Bronchial epithelial cell (primary cell): ENCODE results near the gene LARGE2. TPM values are rescaled to one million over a fixed set of nuclear protein-coding genes. Genes with fewer than 3 reads are reported as not detected.

Experiments
- DNase-seq: peaks from one replicate; pipeline ENCODE4 v3.0.0-alpha.2; 2010; ENCODE audit warnings: low read depth
- FAIRE-seq: peaks from 2 replicates; lab custom pipeline; 2011; peaks lifted over from hg19 to GRCh38; lab: Jason Lieb, UNC
- H3K27me3 ChIP-seq: 2 replicates; pipeline ENCODE4 v1.5.1; 2011; ENCODE audit warnings: low read length; ENCODE audit not compliant: control insufficient read depth, insufficient read depth
- H3K36me3 ChIP-seq: 2 replicates; pipeline ENCODE4 v1.5.1; 2011; ENCODE audit warnings: low read length; ENCODE audit not compliant: control insufficient read depth, insufficient read depth
- H3K4me3 ChIP-seq: 2 replicates; pipeline ENCODE4 v1.5.1; 2011; ENCODE audit warnings: mild to moderate bottlenecking, low read depth, low read length, control low read depth
- total RNA-seq: library from RNA; depleted of rRNA; stranded (reverse); fragments of >200 nt; gene quantifications from 2 replicates; pipeline ENCODE4 v1.2.1, GENCODE V29; 2014
- TF ChIP-seq, protein P1 (sequence below): IDR thresholded peaks from 2 replicates; pipeline ENCODE4 v1.5.1; 2011; ENCODE audit warnings: mild to moderate bottlenecking, moderate library complexity, low read length, control low read depth, inconsistent platforms; ENCODE audit not compliant: insufficient read depth, severe bottlenecking

The LARGE2 gene
- total RNA-seq, 1 donor from 2014 or later, result 4.5 TPM

GRCh38 chr11:45973601-45974000, 51.1 kb downstream of the LARGE2 start:
- no peaks in the 10 kb centered on the region for H3K27me3 ChIP-seq
- TF ChIP-seq, protein P1, sequence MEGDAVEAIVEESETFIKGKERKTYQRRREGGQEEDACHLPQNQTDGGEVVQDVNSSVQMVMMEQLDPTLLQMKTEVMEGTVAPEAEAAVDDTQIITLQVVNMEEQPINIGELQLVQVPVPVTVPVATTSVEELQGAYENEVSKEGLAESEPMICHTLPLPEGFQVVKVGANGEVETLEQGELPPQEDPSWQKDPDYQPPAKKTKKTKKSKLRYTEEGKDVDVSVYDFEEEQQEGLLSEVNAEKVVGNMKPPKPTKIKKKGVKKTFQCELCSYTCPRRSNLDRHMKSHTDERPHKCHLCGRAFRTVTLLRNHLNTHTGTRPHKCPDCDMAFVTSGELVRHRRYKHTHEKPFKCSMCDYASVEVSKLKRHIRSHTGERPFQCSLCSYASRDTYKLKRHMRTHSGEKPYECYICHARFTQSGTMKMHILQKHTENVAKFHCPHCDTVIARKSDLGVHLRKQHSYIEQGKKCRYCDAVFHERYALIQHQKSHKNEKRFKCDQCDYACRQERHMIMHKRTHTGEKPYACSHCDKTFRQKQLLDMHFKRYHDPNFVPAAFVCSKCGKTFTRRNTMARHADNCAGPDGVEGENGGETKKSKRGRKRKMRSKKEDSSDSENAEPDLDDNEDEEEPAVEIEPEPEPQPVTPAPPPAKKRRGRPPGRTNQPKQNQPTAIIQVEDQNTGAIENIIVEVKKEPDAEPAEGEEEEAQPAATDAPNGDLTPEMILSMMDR, result no peak
- no peak for DNase-seq
- FAIRE-seq, result no peak
- peaks cover 7% of the 10 kb centered on the region for H3K36me3 ChIP-seq
- no peak overlapping the region for H3K4me3 ChIP-seq

GRCh38 chr11:45974806-45975205, 52.4 kb downstream of the LARGE2 start:
- DNase-seq (no peak), FAIRE-seq (no peak)
- H3K4me3 ChIP-seq, result no peak overlapping the region
- peaks cover 5% of the 10 kb centered on the region for H3K36me3 ChIP-seq
- TF ChIP-seq, protein P1, result no peak
- H3K27me3 ChIP-seq, result no peaks in the 10 kb centered on the region

Other genes with a start within 250 kb of the LARGE2 start
- gene SLC35C1, start 117.5 kb upstream of the LARGE2 start, total RNA-seq, result 7.6 and 9.5 TPM in 2 replicates
- 10.8 and 15.5 TPM in 2 replicates for gene CRY2, start 75.2 kb upstream of the LARGE2 start, total RNA-seq
- gene MAPK8IP1, start 37.0 kb upstream of the LARGE2 start, total RNA-seq, result 0.26 and 0.90 TPM in 2 replicates
- gene FREY1, start 15.4 kb upstream of the LARGE2 start, total RNA-seq, result 0.51 and 1.3 TPM in 2 replicates
- 47.1 and 59.0 TPM in 2 replicates for gene PEX16, start 4.8 kb upstream of the LARGE2 start, total RNA-seq
- 3.4 and 6.1 TPM in 2 replicates for gene PHF21A, start 198.8 kb downstream of the LARGE2 start, total RNA-seq